Measurements from ENCODE around the gene AKIP1.
"Not testable (repeated sequence)": the region's sequence is repeated elsewhere in the genome, so short reads cannot be mapped to it uniquely, and the experiment has no call there.

AKIP1 gene

GRCh38 chr11:8926236-8926635 is 15.2 kb downstream of the AKIP1 start:
- Histone ChIP-seq H3K9ac (ENCODE audit: low read length) (no peak overlapping the region), H3K27me3 (ENCODE audit: control insufficient read depth, insufficient read depth, low read length) (no peaks in the 10 kb centered on the region), H3K4me1 (ENCODE audit: control insufficient read depth, insufficient read depth, low read length) (no peaks in the 10 kb centered on the region), H3K4me3 (ENCODE audit: low read length) (no peak overlapping the region), H3K27ac (ENCODE audit: low read depth, low read length) (no peak overlapping the region), H3K36me3 (ENCODE audit: control insufficient read depth, insufficient read depth, low read length) (peaks cover 3% of the 10 kb centered on the region)

DNA sequence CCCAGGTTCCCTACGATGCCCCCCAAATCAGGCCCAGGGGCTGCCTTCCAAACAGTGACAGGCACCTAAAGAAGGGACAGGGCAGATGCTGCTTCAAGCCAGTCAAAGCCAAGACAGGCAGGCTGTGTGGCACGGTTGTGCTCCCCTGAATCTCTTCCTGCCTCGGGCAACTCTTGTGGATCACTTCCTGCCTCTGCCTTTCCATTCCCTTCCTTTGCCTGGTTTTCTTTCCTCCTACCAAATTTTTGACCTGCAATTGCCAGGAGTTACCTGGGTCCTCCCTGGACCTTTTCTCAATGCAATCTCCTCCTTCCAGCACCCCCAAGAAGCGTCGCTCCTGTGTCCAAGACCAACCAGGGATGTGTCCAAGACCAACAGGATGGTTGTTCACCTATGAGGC is 16.2 kb downstream of the AKIP1 start:
- H3K4me3 ChIP-seq (ENCODE audit: low read length) = no peak overlapping the region
- H3K36me3 ChIP-seq (ENCODE audit: control insufficient read depth, insufficient read depth, low read length) = no peaks in the 10 kb centered on the region
- H3K4me1 ChIP-seq (ENCODE audit: control insufficient read depth, insufficient read depth, low read length) = no peaks in the 10 kb centered on the region
- H3K27me3 ChIP-seq (ENCODE audit: control insufficient read depth, insufficient read depth, low read length) = no peaks in the 10 kb centered on the region
- H3K9ac ChIP-seq (ENCODE audit: low read length) = no peak overlapping the region
- H3K27ac ChIP-seq (ENCODE audit: low read depth, low read length) = no peak overlapping the region

GRCh38 chr11:8928205-8928604 is 17.2 kb downstream of the AKIP1 start:
- Histone ChIP-seq H3K4me3 (ENCODE audit: low read length) (no peak overlapping the region), H3K27me3 (ENCODE audit: control insufficient read depth, insufficient read depth, low read length) (no peaks in the 10 kb centered on the region), H3K36me3 (ENCODE audit: control insufficient read depth, insufficient read depth, low read length) (no peaks in the 10 kb centered on the region), H3K27ac (ENCODE audit: low read depth, low read length) (no peak overlapping the region), H3K4me1 (ENCODE audit: control insufficient read depth, insufficient read depth, low read length) (no peaks in the 10 kb centered on the region), H3K9ac (ENCODE audit: low read length) (no peak overlapping the region)

- H3K27ac ChIP-seq (ENCODE audit: low read depth, low read length) = no peak overlapping the region
- H3K27me3 ChIP-seq (ENCODE audit: control insufficient read depth, insufficient read depth, low read length) = no peaks in the 10 kb centered on the region
- no peak overlapping the region for H3K9ac ChIP-seq (ENCODE audit: low read length)
- no peak overlapping the region for H3K4me3 ChIP-seq (ENCODE audit: low read length)
- H3K4me1 ChIP-seq (ENCODE audit: control insufficient read depth, insufficient read depth, low read length) = no peaks in the 10 kb centered on the region
- no peaks in the 10 kb centered on the region for H3K36me3 ChIP-seq (ENCODE audit: control insufficient read depth, insufficient read depth, low read length)
Observed at GRCh38 chr11:8928981-8929615, 18.1 kb downstream of the AKIP1 start.

DNA sequence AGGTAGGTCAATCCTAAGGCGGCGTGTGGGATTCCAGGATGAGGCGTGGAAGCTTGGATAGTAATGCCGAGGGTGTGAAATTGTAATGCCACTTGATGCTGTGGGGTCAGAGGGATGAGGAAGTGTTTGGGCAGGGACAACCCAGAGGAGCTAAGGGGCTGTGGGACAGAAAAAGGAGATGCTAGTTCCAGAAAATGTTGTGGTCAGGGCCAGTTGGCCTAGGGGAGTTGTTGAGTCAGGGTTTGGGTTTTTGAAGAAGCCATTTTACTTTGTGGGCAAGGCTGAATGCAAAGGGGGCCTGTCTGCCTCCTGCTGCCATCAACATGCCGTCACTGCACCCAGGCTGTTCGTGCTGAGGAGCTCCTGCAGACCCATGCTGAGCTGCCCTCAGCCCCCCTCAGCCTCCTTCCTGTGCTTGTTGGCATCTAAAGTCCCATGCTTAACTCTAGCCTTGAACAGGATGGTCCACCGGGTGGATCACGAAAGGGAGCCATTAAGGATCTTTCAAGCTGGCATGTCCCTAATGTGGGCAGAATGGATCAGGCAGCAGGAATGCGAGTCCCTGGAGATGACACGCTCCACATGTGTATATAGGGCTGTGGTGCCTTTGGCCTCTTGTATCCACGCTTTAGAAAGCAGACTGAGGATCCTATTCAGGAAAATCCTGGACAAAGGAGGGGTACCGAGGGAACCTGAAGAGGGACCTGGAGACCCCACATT is 19.6 kb downstream of the AKIP1 start:
- H3K27ac ChIP-seq (ENCODE audit: low read depth, low read length) = no peak overlapping the region
- H3K4me3 ChIP-seq (ENCODE audit: low read length) = no peak overlapping the region
- no peak overlapping the region for H3K9ac ChIP-seq (ENCODE audit: low read length)
- no peaks in the 10 kb centered on the region for H3K27me3 ChIP-seq (ENCODE audit: control insufficient read depth, insufficient read depth, low read length)
- no peaks in the 10 kb centered on the region for H3K36me3 ChIP-seq (ENCODE audit: control insufficient read depth, insufficient read depth, low read length)
- no peaks in the 10 kb centered on the region for H3K4me1 ChIP-seq (ENCODE audit: control insufficient read depth, insufficient read depth, low read length)

GRCh38 chr11:8932564-8933180 is 21.7 kb downstream of the AKIP1 start, which contains the start of gene C11orf16:
Gene C11orf16 (minus strand): TSS chr11:8932947. CDS start chr11:8932308, 639 bp downstream.
- H3K27ac ChIP-seq (ENCODE audit: low read depth, low read length) = no peak within 1 kb of the TSS
- no peaks in the 10 kb centered on the region for H3K27me3 ChIP-seq (ENCODE audit: control insufficient read depth, insufficient read depth, low read length)
- H3K4me1 ChIP-seq (ENCODE audit: control insufficient read depth, insufficient read depth, low read length) = no peaks in the 10 kb centered on the region
- no peak within 1 kb of the TSS for H3K4me3 ChIP-seq (ENCODE audit: low read length)
- H3K36me3 ChIP-seq (ENCODE audit: control insufficient read depth, insufficient read depth, low read length) = no peaks in the 10 kb centered on the region
- no peak within 1 kb of the TSS for H3K9ac ChIP-seq (ENCODE audit: low read length)

DNA sequence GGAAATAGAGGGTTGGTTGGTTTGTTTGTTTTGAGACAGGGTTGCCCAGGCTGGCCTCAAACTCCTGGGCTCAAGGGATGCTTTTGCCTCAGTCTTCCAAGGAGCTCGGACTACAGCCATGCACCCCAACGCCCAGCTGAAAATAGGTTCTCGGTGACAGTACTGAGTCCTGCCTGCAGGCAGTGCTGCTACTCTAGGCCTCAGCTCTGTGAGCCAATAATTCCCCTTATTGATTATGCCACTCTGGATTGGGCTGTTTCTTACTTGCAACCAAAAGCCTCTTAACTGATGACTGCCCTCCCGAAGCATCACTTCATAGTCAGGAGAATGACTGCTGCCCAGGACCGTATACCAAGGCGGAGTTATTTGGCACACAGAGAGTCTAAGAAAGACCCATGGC is 22.9 kb downstream of the AKIP1 start:
- Histone ChIP-seq H3K27me3 (ENCODE audit: control insufficient read depth, insufficient read depth, low read length) (no peaks in the 10 kb centered on the region), H3K4me1 (ENCODE audit: control insufficient read depth, insufficient read depth, low read length) (no peaks in the 10 kb centered on the region), H3K27ac (ENCODE audit: low read depth, low read length) (no peak overlapping the region)

GRCh38 chr11:8934742-8935488 is 23.9 kb downstream of the AKIP1 start:
- Histone ChIP-seq H3K4me1 (ENCODE audit: control insufficient read depth, insufficient read depth, low read length) (no peaks in the 10 kb centered on the region), H3K36me3 (ENCODE audit: control insufficient read depth, insufficient read depth, low read length) (no peaks in the 10 kb centered on the region), H3K4me3 (ENCODE audit: low read length) (no peak overlapping the region), H3K27me3 (ENCODE audit: control insufficient read depth, insufficient read depth, low read length) (no peaks in the 10 kb centered on the region), H3K27ac (ENCODE audit: low read depth, low read length) (no peak overlapping the region), H3K9ac (ENCODE audit: low read length) (no peak overlapping the region)

More for the DNA sequence above, 22.9 kb downstream of the AKIP1 start:
- no peaks in the 10 kb centered on the region for H3K36me3 ChIP-seq (ENCODE audit: control insufficient read depth, insufficient read depth, low read length)
- H3K9ac ChIP-seq (ENCODE audit: low read length) = no peak overlapping the region
- H3K4me3 ChIP-seq (ENCODE audit: low read length) = no peak overlapping the region

DNA sequence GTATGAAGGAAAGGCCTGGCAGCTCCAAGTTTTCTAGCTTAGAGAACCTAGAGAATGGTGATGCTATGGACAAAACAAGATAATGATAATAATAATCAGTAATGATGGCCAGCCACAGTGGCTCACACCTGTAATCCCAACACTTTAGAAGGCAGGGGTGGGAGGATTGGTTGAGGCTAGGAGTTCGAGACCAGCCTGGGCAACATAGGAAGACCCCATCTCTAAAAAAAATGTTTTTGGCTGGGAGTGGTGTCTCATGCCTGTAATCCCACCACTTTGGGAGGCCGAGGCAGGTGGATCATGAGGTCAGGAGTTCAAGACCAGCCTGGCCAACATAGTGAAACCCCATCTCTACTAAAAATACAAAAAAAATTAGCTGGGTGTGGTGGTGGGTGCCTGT is 24.8 kb downstream of the AKIP1 start:
- H3K9ac ChIP-seq (ENCODE audit: low read length); H3K27ac ChIP-seq (ENCODE audit: low read depth, low read length); H3K27me3 ChIP-seq (ENCODE audit: control insufficient read depth, insufficient read depth, low read length); H3K4me3 ChIP-seq (ENCODE audit: low read length); H3K36me3 ChIP-seq (ENCODE audit: control insufficient read depth, insufficient read depth, low read length); H3K4me1 ChIP-seq (ENCODE audit: control insufficient read depth, insufficient read depth, low read length): not testable (repeated sequence)

GRCh38 chr11:8937159-8937558 is 26.2 kb downstream of the AKIP1 start:
- no peaks in the 10 kb centered on the region for H3K27me3 ChIP-seq (ENCODE audit: control insufficient read depth, insufficient read depth, low read length)
- H3K9ac ChIP-seq (ENCODE audit: low read length) = no peak overlapping the region
- H3K27ac ChIP-seq (ENCODE audit: low read depth, low read length) = no peak overlapping the region
- H3K4me3 ChIP-seq (ENCODE audit: low read length) = no peak overlapping the region
- H3K4me1 ChIP-seq (ENCODE audit: control insufficient read depth, insufficient read depth, low read length) = no peaks in the 10 kb centered on the region
- H3K36me3 ChIP-seq (ENCODE audit: control insufficient read depth, insufficient read depth, low read length) = no peaks in the 10 kb centered on the region

DNA sequence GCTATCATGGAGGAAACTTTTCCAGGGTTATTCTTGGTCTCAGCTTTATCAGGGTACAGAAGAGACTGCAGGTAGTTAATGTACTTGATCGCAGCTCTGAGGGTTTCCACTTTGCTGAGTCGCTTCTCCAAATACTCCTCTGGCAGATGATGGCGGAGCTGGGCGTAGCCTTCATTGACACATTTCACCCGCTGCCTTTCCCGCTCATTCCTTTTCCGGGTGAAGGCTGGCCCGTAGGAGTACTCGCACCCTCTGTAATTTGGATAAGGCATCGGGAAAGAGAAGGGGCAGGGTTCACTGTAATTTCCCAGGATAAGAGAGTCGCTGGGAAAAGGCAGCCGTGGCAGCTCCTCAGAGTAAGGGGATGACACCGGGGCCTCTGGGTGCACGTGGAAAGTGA is 26.7 kb downstream of the AKIP1 start:
- no peak overlapping the region for H3K27ac ChIP-seq (ENCODE audit: low read depth, low read length)
- no peaks in the 10 kb centered on the region for H3K36me3 ChIP-seq (ENCODE audit: control insufficient read depth, insufficient read depth, low read length)
- no peak overlapping the region for H3K9ac ChIP-seq (ENCODE audit: low read length)
- H3K4me1 ChIP-seq (ENCODE audit: control insufficient read depth, insufficient read depth, low read length) = no peaks in the 10 kb centered on the region
- no peak overlapping the region for H3K4me3 ChIP-seq (ENCODE audit: low read length)
- no peaks in the 10 kb centered on the region for H3K27me3 ChIP-seq (ENCODE audit: control insufficient read depth, insufficient read depth, low read length)

DNA sequence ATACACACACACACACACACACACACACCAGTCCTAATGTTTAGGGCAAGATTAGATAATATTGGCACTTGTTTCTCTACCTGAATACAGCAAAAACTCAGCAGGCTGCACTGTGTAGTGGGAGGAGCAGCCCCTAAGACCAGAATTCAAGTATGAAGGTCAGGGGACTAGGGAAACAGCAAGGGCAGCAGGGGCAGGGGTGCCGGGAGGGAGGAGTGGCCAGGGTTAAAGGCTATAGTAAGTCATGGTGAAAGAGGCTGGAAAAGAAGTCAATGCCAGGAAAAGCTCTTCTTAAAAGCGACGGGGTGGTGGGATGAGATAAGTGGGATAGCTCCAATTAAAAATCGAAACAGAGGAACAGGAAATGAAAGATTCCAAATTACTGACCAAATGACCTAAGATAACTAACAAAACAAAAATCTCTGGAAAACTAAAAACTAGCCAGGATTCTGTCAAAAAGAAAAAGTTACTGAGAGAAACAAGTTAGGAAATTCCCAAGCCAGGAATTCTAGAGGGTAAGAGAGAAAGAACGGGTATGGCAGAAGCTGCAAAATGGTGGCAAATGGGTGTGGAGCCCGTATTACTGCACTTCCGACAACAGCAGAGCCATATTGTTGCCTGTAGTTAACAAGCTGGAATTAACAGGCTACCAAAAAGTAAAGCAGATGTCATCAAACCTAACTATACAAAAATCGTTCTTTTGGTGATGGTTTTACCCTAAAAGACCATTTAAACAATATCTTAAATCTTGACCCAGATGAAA is 30.5 kb downstream of the AKIP1 start:
- no peak overlapping the region for H3K9ac ChIP-seq (ENCODE audit: low read length)
- no peaks in the 10 kb centered on the region for H3K27me3 ChIP-seq (ENCODE audit: control insufficient read depth, insufficient read depth, low read length)
- no peaks in the 10 kb centered on the region for H3K36me3 ChIP-seq (ENCODE audit: control insufficient read depth, insufficient read depth, low read length)
- H3K4me1 ChIP-seq (ENCODE audit: control insufficient read depth, insufficient read depth, low read length) = no peaks in the 10 kb centered on the region
- H3K4me3 ChIP-seq (ENCODE audit: low read length) = no peak overlapping the region
- H3K27ac ChIP-seq (ENCODE audit: low read depth, low read length) = no peak overlapping the region
